GM12878 (cell line): ENCODE results near the gene TM7SF3. TPM values are rescaled to one million over a fixed set of nuclear protein-coding genes. Genes with fewer than 3 reads are reported as not detected.
A peak's percentile ranks its signal among the peaks of the same experiment; 100 is the strongest.

Experiments used
- ASH2L ChIP-seq: fragments of 300-600, 200-600 bp; sonication (generic); IDR thresholded peaks from 2 replicates; pipeline ENCODE4 v1.6.1; 2017; ENCODE audit warnings: low read depth, mild to moderate bottlenecking, borderline replicate concordance
- BCL11A ChIP-seq: IDR thresholded peaks from 2 replicates; pipeline ENCODE4 v1.6.1; 2011; ENCODE audit warnings: low read depth, low read length
- CBFB ChIP-seq: IDR thresholded peaks from 2 replicates; pipeline ENCODE4 v1.6.1; 2016; ENCODE audit warnings: antibody characterized with exemption, low read depth
- CHD1 ChIP-seq: IDR thresholded peaks from 2 replicates; pipeline ENCODE4 v1.6.1; 2012; ENCODE audit warnings: low read depth, low read length, improper control_type of control experiment
- ESRRA ChIP-seq: IDR thresholded peaks from 2 replicates; pipeline ENCODE4 v1.6.1; 2012; ENCODE audit warnings: mild to moderate bottlenecking, low read length, improper control_type of control experiment
- EZH2 ChIP-seq: IDR thresholded peaks from 2 replicates; pipeline ENCODE4 v1.6.1; 2012; ENCODE audit warnings: low read depth, mild to moderate bottlenecking, control low read depth, inconsistent platforms, low read length, borderline replicate concordance; ENCODE audit not compliant: control insufficient read depth
- HCFC1 ChIP-seq: fragments of 150-350 bp; IDR thresholded peaks from 2 replicates; pipeline ENCODE4 v1.6.1; 2014; ENCODE audit warnings: low read length
- KAT2A ChIP-seq: conservative IDR thresholded peaks from 2 replicates; pipeline ENCODE4 v1.6.1; 2011; ENCODE audit warnings: low read depth, low read length; ENCODE audit not compliant: control insufficient read depth
- MEF2B ChIP-seq: fragments of 450-650 bp; IDR thresholded peaks from 2 replicates; pipeline ENCODE4 v1.6.1; 2018; ENCODE audit warnings: mild to moderate bottlenecking, moderate library complexity; ENCODE audit not compliant: partially characterized antibody, poor library complexity, severe bottlenecking
- MXI1 ChIP-seq: fragments of 150-350 bp; IDR thresholded peaks from 2 replicates; pipeline ENCODE4 v1.6.1; 2011; ENCODE audit warnings: low read depth, mild to moderate bottlenecking, inconsistent platforms, low read length, improper control_type of control experiment
- MYB ChIP-seq: fragments of 150-350 bp; IDR thresholded peaks from 2 replicates; pipeline ENCODE4 v1.6.1; 2014; ENCODE audit warnings: mild to moderate bottlenecking, low read depth, low read length, borderline replicate concordance
- NR2C1 ChIP-seq: fragments of 450-650 bp; IDR thresholded peaks from 2 replicates; pipeline ENCODE4 v1.6.1; 2017; ENCODE audit warnings: antibody characterized with exemption, mild to moderate bottlenecking, moderate library complexity
- POLR2AphosphoS2 ChIP-seq: IDR thresholded peaks from 2 replicates; pipeline ENCODE4 v1.6.1; 2011; ENCODE audit warnings: low read depth, mild to moderate bottlenecking, low read length, improper control_type of control experiment, moderate library complexity
- SMARCA5 ChIP-seq: fragments of 450-650 bp; IDR thresholded peaks from 2 replicates; pipeline ENCODE4 v1.6.1; 2017; ENCODE audit warnings: mild to moderate bottlenecking
- SUPT20H ChIP-seq: IDR thresholded peaks from 2 replicates; pipeline ENCODE4 v1.6.1; 2011; ENCODE audit warnings: low read depth, mild to moderate bottlenecking, low read length, moderate library complexity, borderline replicate concordance; ENCODE audit not compliant: control insufficient read depth
- TCF12 ChIP-seq: IDR thresholded peaks from 2 replicates; pipeline ENCODE4 v1.6.1; 2011; ENCODE audit warnings: low read depth, mild to moderate bottlenecking, low read length
- YBX1 ChIP-seq: fragments of 450-650 bp; IDR thresholded peaks from 2 replicates; pipeline ENCODE4 v1.6.1; 2016; ENCODE audit warnings: antibody characterized with exemption
- ZNF207 ChIP-seq: fragments of 450-650 bp; IDR thresholded peaks from 2 replicates; pipeline ENCODE4 v1.6.1; 2014; ENCODE audit warnings: antibody characterized with exemption, mild to moderate bottlenecking, borderline replicate concordance
- polyA plus RNA-seq, 11 experiments: library from polyadenylated mRNA; depleted of rRNA in 4 of 11; unstranded in 6 of 11; stranded (reverse) in 5 of 11; fragments of >200 nt; fragmentation: Nextera tagmentation in 4 of 11; fragmentation: Illumina TruSeq in 1 of 11; extraction: Ambion mirVana in 4 of 11; extraction: Trizol in 1 of 11; gene quantifications; 1 replicate in 1 of 11; 2 replicates in 10 of 11; pipeline versions ENCODE4 v1.2.1 to v1.2.3, GENCODE V29; 2011 to 2016; ENCODE audit warnings: inconsistent platforms in 2 of 11, missing spikeins in 2 of 11, low read depth in 1 of 11
- total RNA-seq, 4 experiments: library from RNA; depleted of rRNA in 3 of 4; stranded (reverse); fragments of >200 nt in 3 of 4; fragmentation: Illumina TruSeq in 1 of 4; extraction: Trizol in 1 of 4; gene quantifications; 2 replicates each; pipeline versions ENCODE4 v1.2.1 to v1.2.3, GENCODE V29; 2013 to 2021
- TF ChIP-seq, protein P1 (sequence below): fragments of 450-650 bp; IDR thresholded peaks from 2 replicates; pipeline ENCODE4 v1.6.1; 2017; ENCODE audit warnings: mild to moderate bottlenecking, moderate library complexity
- TF ChIP-seq, protein P2 (sequence below): fragments of 450-650 bp; IDR thresholded peaks from 2 replicates; pipeline ENCODE4 v1.6.1; 2016; ENCODE audit warnings: mild to moderate bottlenecking
- TF ChIP-seq, protein P3 (sequence below): IDR thresholded peaks from 2 replicates; pipeline ENCODE4 v1.6.1; 2012; ENCODE audit warnings: low read length, inconsistent platforms
- TF ChIP-seq, protein P4 (sequence below): fragments of 450-650 bp; IDR thresholded peaks from 2 replicates; pipeline ENCODE4 v1.6.1; 2017; ENCODE audit warnings: mild to moderate bottlenecking

The TM7SF3 gene
- total and polyA plus RNA-seq, 10 of the 15 experiments (the other 5 are each of a cell fraction or from before 2014, with no cell fraction given) = 31.4 to 341 (median 74.8) TPM

DNA sequence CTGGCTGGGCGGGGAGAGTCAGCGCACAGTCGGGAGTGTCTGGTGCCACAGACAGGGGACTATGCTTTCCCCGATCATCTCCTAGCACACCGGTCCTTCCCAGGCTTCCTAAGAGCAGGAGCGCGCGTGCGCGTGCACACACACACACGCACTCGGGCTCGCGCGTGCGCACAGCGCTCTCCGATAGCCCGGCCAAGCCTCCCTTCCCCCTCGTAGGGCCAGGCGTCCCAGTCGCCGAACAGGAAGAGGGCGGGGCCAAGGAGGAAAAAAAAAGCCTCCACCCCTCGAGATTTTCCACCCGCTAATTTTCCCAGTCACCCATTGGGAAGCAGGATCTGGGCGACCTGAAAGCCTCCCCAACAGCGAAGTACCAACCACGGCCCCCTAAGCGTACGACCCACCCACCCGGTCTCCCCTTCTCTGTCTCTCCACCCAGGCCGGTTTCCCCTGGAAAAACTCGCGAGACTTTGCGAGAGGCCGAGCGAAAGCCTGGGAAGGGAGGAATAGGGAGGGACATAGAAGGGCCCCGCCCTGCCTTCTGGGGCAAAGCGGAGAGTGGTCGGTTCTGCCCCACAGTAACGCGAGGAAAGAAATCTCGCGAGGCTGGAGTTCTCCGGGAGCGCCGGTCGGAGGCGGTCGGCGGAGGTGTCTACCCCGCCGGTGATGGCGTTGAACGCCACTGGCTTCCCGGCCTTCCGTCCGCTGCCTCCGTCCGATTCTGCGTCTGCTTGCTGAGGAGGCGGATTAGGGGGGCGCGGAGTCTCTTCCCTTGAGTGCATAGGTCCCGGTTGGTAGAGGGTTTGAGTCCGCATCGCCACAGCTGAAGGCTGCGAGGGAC is 76.1 kb downstream of the TM7SF3 start, which contains the start of the genes FGFR1OP2 and INTS13 (continued):
- TF ChIP-seq, protein P1, sequence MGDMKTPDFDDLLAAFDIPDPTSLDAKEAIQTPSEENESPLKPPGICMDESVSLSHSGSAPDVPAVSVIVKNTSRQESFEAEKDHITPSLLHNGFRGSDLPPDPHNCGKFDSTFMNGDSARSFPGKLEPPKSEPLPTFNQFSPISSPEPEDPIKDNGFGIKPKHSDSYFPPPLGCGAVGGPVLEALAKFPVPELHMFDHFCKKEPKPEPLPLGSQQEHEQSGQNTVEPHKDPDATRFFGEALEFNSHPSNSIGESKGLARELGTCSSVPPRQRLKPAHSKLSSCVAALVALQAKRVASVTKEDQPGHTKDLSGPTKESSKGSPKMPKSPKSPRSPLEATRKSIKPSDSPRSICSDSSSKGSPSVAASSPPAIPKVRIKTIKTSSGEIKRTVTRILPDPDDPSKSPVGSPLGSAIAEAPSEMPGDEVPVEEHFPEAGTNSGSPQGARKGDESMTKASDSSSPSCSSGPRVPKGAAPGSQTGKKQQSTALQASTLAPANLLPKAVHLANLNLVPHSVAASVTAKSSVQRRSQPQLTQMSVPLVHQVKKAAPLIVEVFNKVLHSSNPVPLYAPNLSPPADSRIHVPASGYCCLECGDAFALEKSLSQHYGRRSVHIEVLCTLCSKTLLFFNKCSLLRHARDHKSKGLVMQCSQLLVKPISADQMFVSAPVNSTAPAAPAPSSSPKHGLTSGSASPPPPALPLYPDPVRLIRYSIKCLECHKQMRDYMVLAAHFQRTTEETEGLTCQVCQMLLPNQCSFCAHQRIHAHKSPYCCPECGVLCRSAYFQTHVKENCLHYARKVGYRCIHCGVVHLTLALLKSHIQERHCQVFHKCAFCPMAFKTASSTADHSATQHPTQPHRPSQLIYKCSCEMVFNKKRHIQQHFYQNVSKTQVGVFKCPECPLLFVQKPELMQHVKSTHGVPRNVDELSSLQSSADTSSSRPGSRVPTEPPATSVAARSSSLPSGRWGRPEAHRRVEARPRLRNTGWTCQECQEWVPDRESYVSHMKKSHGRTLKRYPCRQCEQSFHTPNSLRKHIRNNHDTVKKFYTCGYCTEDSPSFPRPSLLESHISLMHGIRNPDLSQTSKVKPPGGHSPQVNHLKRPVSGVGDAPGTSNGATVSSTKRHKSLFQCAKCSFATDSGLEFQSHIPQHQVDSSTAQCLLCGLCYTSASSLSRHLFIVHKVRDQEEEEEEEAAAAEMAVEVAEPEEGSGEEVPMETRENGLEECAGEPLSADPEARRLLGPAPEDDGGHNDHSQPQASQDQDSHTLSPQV = no peak
- no peak for TF ChIP-seq ESRRA
- no peak for TF ChIP-seq ZNF207
- no peak for TF ChIP-seq MYB
- no peak for TF ChIP-seq YBX1
- TF ChIP-seq POLR2AphosphoS2 = peak; percentile 72; the same call in 1 of the 2 replicates
- TF ChIP-seq, protein P2, sequence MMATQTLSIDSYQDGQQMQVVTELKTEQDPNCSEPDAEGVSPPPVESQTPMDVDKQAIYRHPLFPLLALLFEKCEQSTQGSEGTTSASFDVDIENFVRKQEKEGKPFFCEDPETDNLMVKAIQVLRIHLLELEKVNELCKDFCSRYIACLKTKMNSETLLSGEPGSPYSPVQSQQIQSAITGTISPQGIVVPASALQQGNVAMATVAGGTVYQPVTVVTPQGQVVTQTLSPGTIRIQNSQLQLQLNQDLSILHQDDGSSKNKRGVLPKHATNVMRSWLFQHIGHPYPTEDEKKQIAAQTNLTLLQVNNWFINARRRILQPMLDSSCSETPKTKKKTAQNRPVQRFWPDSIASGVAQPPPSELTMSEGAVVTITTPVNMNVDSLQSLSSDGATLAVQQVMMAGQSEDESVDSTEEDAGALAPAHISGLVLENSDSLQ = peak; percentile 48
- TF ChIP-seq CHD1 = no peak; the same call in 1 of the 2 replicates
- no peak for TF ChIP-seq NR2C1
- TF ChIP-seq TCF12 = peak; percentile 36; the same call in 1 of the 2 replicates
- TF ChIP-seq, protein P3, sequence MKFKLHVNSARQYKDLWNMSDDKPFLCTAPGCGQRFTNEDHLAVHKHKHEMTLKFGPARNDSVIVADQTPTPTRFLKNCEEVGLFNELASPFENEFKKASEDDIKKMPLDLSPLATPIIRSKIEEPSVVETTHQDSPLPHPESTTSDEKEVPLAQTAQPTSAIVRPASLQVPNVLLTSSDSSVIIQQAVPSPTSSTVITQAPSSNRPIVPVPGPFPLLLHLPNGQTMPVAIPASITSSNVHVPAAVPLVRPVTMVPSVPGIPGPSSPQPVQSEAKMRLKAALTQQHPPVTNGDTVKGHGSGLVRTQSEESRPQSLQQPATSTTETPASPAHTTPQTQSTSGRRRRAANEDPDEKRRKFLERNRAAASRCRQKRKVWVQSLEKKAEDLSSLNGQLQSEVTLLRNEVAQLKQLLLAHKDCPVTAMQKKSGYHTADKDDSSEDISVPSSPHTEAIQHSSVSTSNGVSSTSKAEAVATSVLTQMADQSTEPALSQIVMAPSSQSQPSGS = no peak
- TF ChIP-seq, protein P4, sequence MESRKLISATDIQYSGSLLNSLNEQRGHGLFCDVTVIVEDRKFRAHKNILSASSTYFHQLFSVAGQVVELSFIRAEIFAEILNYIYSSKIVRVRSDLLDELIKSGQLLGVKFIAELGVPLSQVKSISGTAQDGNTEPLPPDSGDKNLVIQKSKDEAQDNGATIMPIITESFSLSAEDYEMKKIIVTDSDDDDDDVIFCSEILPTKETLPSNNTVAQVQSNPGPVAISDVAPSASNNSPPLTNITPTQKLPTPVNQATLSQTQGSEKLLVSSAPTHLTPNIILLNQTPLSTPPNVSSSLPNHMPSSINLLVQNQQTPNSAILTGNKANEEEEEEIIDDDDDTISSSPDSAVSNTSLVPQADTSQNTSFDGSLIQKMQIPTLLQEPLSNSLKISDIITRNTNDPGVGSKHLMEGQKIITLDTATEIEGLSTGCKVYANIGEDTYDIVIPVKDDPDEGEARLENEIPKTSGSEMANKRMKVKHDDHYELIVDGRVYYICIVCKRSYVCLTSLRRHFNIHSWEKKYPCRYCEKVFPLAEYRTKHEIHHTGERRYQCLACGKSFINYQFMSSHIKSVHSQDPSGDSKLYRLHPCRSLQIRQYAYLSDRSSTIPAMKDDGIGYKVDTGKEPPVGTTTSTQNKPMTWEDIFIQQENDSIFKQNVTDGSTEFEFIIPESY = no peak
- peak; percentile 76 for TF ChIP-seq MXI1
- TF ChIP-seq CBFB = peak; percentile 95
- no peak for TF ChIP-seq EZH2
- TF ChIP-seq KAT2A = no peak
- TF ChIP-seq ASH2L = peak; percentile 82; the same call in 1 of the 2 replicates
- no peak for TF ChIP-seq MEF2B
- no peak for TF ChIP-seq SMARCA5
- TF ChIP-seq BCL11A = no peak
- 0 out of 2 replicates have a peak, but pooled peaks have one; percentile 12 for TF ChIP-seq HCFC1
- TF ChIP-seq SUPT20H = no peak
